HG03045 (cell line): Measurements from ENCODE around the gene MTX1.

Experiments used
- ATAC-seq: cut with Tn5 transposase; IDR thresholded peaks from one replicate; pipeline ENCODE4 v1.9.1; 2021; ENCODE audit warnings: mild to moderate bottlenecking, moderate library complexity; ENCODE audit not compliant: unreplicated experiment

MTX1 gene

GRCh38 chr1:155174324-155175280 lies 33.9 kb upstream of the MTX1 start:
- ATAC-seq, result no peak

- no peak for ATAC-seq
These were observed 33.1 kb upstream of the MTX1 start for GRCh38 chr1:155175281-155175926.

GRCh38 chr1:155175927-155176371 lies 32.5 kb upstream of the MTX1 start:
- no peak for ATAC-seq

GRCh38 chr1:155176544-155177071 lies 31.9 kb upstream of the MTX1 start:
- no peak for ATAC-seq

GRCh38 chr1:155177192-155177917 lies 31.1 kb upstream of the MTX1 start:
- ATAC-seq, result no peak

GRCh38 chr1:155177918-155178281 lies 30.6 kb upstream of the MTX1 start:
- no peak for ATAC-seq

- no peak for ATAC-seq
These were observed 29.9 kb upstream of the MTX1 start for GRCh38 chr1:155178441-155179111.

GRCh38 chr1:155179112-155180031 lies 29.1 kb upstream of the MTX1 start:
- ATAC-seq, result no peak

- no peak for ATAC-seq
These were observed 27.0 kb upstream of the MTX1 start for GRCh38 chr1:155181371-155182051.

- no peak for ATAC-seq
These were observed 26.4 kb upstream of the MTX1 start for GRCh38 chr1:155182052-155182550.

GRCh38 chr1:155183775-155184221 lies 24.7 kb upstream of the MTX1 start:
- no peak for ATAC-seq

GRCh38 chr1:155184351-155184811 lies 24.1 kb upstream of the MTX1 start:
- no peak for ATAC-seq

GRCh38 chr1:155184835-155185782 lies 23.4 kb upstream of the MTX1 start:
- ATAC-seq, result peak; percentile 78

- ATAC-seq, result no peak
These were observed 22.8 kb upstream of the MTX1 start for GRCh38 chr1:155185783-155186066.

GRCh38 chr1:155186067-155186793 lies 22.3 kb upstream of the MTX1 start:
- no peak for ATAC-seq

- ATAC-seq, result no peak
These were observed 21.6 kb upstream of the MTX1 start for GRCh38 chr1:155186794-155187455.
